HepG2 (cell line): ENCODE results near the gene AHCY.

Experiments
- ARNT ChIP-seq: fragments of 450-650 bp; IDR thresholded peaks from 2 replicates; pipeline ENCODE4 v1.6.1; 2017
- KDM6A ChIP-seq: IDR thresholded peaks from 2 replicates; pipeline ENCODE4 v1.6.1; 2016; ENCODE audit warnings: low read depth
- RFX5 ChIP-seq: IDR thresholded peaks from 2 replicates; pipeline ENCODE4 v1.6.1; 2011; ENCODE audit warnings: low read depth, low read length, improper control_type of control experiment
- TEAD2 ChIP-seq: sonication (generic); formaldehyde crosslinking; IDR thresholded peaks from 2 replicates; pipeline ENCODE4 v1.9.0; 2021; ENCODE audit warnings: missing genetic modification reagents
- ZNF431 ChIP-seq: sonication (generic); formaldehyde crosslinking; IDR thresholded peaks from 2 replicates; pipeline ENCODE4 v1.9.0; 2022; ENCODE audit warnings: missing genetic modification reagents, low read depth, mild to moderate bottlenecking, borderline replicate concordance
- TF ChIP-seq, protein P1 (sequence below): sonication (generic); formaldehyde crosslinking; IDR thresholded peaks from 2 replicates; pipeline ENCODE4 v1.5.0; 2020; ENCODE audit warnings: mild to moderate bottlenecking, missing genetic modification reagents, moderate library complexity
- TF ChIP-seq, protein P2 (sequence below): sonication (generic); formaldehyde crosslinking; IDR thresholded peaks from 2 replicates; pipeline ENCODE4 v1.9.0; 2021; ENCODE audit warnings: missing genetic modification reagents, borderline replicate concordance

DNA sequence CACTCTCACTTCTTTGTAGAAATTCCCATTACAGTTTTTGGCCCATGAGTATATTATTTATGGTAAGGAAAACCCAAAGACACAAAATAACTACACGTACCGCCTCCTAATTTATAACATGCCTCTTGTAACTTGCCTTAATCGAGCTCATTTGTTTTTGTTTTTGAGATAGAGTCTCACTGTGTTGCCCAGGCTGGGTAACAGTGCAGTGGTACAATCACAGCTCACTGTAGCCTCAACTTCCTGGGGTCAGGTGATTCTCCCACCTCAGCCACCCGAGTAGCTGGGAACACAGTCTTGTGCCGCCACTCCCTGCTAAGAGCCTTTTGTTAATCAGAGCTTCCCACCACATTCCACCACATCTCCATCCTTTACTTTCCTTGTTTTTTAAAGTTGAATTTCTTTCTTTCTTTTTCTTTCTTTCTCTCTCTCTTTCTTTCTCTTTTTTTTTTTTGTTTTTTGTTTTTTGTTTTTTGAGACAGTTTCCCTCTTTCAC lies 46.5 kb downstream of the AHCY start:
- TF ChIP-seq ARNT (no peak), ZNF431 (CRISPR knock-in tag) (no peak), TEAD2 (CRISPR knock-in tag) (no peak), RFX5 (no peak), KDM6A (CRISPR knock-in tag) (no peak)
- TF ChIP-seq, protein P1, sequence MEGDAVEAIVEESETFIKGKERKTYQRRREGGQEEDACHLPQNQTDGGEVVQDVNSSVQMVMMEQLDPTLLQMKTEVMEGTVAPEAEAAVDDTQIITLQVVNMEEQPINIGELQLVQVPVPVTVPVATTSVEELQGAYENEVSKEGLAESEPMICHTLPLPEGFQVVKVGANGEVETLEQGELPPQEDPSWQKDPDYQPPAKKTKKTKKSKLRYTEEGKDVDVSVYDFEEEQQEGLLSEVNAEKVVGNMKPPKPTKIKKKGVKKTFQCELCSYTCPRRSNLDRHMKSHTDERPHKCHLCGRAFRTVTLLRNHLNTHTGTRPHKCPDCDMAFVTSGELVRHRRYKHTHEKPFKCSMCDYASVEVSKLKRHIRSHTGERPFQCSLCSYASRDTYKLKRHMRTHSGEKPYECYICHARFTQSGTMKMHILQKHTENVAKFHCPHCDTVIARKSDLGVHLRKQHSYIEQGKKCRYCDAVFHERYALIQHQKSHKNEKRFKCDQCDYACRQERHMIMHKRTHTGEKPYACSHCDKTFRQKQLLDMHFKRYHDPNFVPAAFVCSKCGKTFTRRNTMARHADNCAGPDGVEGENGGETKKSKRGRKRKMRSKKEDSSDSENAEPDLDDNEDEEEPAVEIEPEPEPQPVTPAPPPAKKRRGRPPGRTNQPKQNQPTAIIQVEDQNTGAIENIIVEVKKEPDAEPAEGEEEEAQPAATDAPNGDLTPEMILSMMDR = no peak
- TF ChIP-seq, protein P2, sequence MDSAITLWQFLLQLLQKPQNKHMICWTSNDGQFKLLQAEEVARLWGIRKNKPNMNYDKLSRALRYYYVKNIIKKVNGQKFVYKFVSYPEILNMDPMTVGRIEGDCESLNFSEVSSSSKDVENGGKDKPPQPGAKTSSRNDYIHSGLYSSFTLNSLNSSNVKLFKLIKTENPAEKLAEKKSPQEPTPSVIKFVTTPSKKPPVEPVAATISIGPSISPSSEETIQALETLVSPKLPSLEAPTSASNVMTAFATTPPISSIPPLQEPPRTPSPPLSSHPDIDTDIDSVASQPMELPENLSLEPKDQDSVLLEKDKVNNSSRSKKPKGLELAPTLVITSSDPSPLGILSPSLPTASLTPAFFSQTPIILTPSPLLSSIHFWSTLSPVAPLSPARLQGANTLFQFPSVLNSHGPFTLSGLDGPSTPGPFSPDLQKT (CRISPR knock-in tag) = no peak
